HepG2 (cell line): Measurements from ENCODE around the gene C1orf50. TPM values are rescaled to one million over a fixed set of nuclear protein-coding genes. Genes with fewer than 3 reads are reported as not detected.

Experiments
- HES4 ChIP-seq: sonication (generic); formaldehyde crosslinking; IDR thresholded peaks from 2 replicates; pipeline ENCODE4 v1.9.0; 2021; ENCODE audit warnings: mild to moderate bottlenecking, missing genetic modification reagents, borderline replicate concordance
- MAZ ChIP-seq, 2 experiments: sonication (generic) in 1 of 2; formaldehyde crosslinking in 1 of 2; IDR thresholded peaks; 2 replicates each; pipeline versions ENCODE4 v1.5.0 to v1.6.1; 2012 to 2020; ENCODE audit warnings: low read depth in 2 of 2, mild to moderate bottlenecking in 2 of 2, borderline replicate concordance in 1 of 2, improper control_type of control experiment in 1 of 2, low read length in 1 of 2, missing genetic modification reagents in 1 of 2, moderate library complexity in 1 of 2
- NRL ChIP-seq: sonication (generic); formaldehyde crosslinking; IDR thresholded peaks from 2 replicates; pipeline ENCODE4 v1.5.0; 2020; ENCODE audit warnings: missing genetic modification reagents, mild to moderate bottlenecking, moderate library complexity, borderline replicate concordance
- PHF20 ChIP-seq: sonication (generic); formaldehyde crosslinking; IDR thresholded peaks from 2 replicates; pipeline ENCODE4 v1.5.0; 2020; ENCODE audit warnings: mild to moderate bottlenecking, missing genetic modification reagents
- SIN3A ChIP-seq: IDR thresholded peaks from 2 replicates; pipeline ENCODE4 v1.6.1; 2011; ENCODE audit warnings: low read depth, mild to moderate bottlenecking, control low read depth, low read length, borderline replicate concordance
- TCF12 ChIP-seq, 2 experiments: fragments of 450-650 bp in 1 of 2; sonication (generic) in 1 of 2; formaldehyde crosslinking in 1 of 2; IDR thresholded peaks; 2 replicates each; pipeline versions ENCODE4 v1.6.1 to v1.8.0; 2017 to 2022; ENCODE audit warnings: antibody characterized with exemption in 1 of 2, mild to moderate bottlenecking in 1 of 2, missing genetic modification reagents in 1 of 2, moderate library complexity in 1 of 2
- YEATS2 ChIP-seq: sonication (generic); formaldehyde crosslinking; IDR thresholded peaks from 2 replicates; pipeline ENCODE4 v1.4.0; 2020; ENCODE audit warnings: missing genetic modification reagents, borderline replicate concordance
- ZNF615 ChIP-seq: sonication (generic); formaldehyde crosslinking; IDR thresholded peaks from 2 replicates; pipeline ENCODE4 v1.5.0; 2020; ENCODE audit warnings: mild to moderate bottlenecking, missing genetic modification reagents, borderline replicate concordance
- ZNF629 ChIP-seq: sonication (generic); formaldehyde crosslinking; conservative IDR thresholded peaks from 2 replicates; pipeline ENCODE4 v1.5.0; 2020; ENCODE audit warnings: missing genetic modification reagents
- ZSCAN9 ChIP-seq: IDR thresholded peaks from 2 replicates; pipeline ENCODE4 v1.6.1; 2016; ENCODE audit warnings: borderline replicate concordance
- polyA plus RNA-seq, 8 experiments: library from polyadenylated mRNA; depleted of rRNA in 3 of 8; stranded (reverse) in 7 of 8; unstranded in 1 of 8; fragments of >200 nt; fragmentation: Illumina TruSeq in 4 of 8; extraction: Trizol in 4 of 8; gene quantifications; 2 replicates each; pipeline versions ENCODE4 v1.2.1 to v1.2.3, GENCODE V29; 2011 to 2016; ENCODE audit warnings: low read depth in 4 of 8, missing spikeins in 1 of 8, mixed read lengths in 1 of 8; ENCODE audit not compliant: insufficient read depth in 1 of 8
- total RNA-seq, 5 experiments: library from RNA; depleted of rRNA; stranded (reverse); fragments of >200 nt; fragmentation: Illumina TruSeq; extraction: Trizol; gene quantifications; 2 replicates each; pipeline ENCODE4 v1.2.3, GENCODE V29; 2016; ENCODE audit warnings: low read depth in 1 of 5
- TF ChIP-seq, protein P1 (sequence below): IDR thresholded peaks from 2 replicates; pipeline ENCODE4 v1.6.1; 2016; ENCODE audit warnings: missing genetic modification reagents, missing compliant biosample characterization
- TF ChIP-seq, protein P2 (sequence below): sonication (generic); formaldehyde crosslinking; IDR thresholded peaks from 2 replicates; pipeline ENCODE4 v1.4.0; 2020; ENCODE audit warnings: missing genetic modification reagents
- TF ChIP-seq, protein P3 (sequence below): sonication (generic); formaldehyde crosslinking; IDR thresholded peaks from 2 replicates; pipeline ENCODE4 v1.4.0; 2020; ENCODE audit warnings: missing genetic modification reagents
- TF ChIP-seq, protein P4 (sequence below): IDR thresholded peaks from 2 replicates; pipeline ENCODE4 v1.6.1; 2016; ENCODE audit warnings: control low read depth
- TF ChIP-seq, protein P5 (sequence below): sonication (generic); formaldehyde crosslinking; conservative IDR thresholded peaks from 2 replicates; pipeline ENCODE4 v1.8.1; 2023; ENCODE audit warnings: missing genetic modification reagents

The C1orf50 gene
- total and polyA plus RNA-seq, 2 of the 13 experiments (the other 11 are each of a cell fraction or from before 2014, with no cell fraction given) = 4.3 to 4.8 TPM

DNA sequence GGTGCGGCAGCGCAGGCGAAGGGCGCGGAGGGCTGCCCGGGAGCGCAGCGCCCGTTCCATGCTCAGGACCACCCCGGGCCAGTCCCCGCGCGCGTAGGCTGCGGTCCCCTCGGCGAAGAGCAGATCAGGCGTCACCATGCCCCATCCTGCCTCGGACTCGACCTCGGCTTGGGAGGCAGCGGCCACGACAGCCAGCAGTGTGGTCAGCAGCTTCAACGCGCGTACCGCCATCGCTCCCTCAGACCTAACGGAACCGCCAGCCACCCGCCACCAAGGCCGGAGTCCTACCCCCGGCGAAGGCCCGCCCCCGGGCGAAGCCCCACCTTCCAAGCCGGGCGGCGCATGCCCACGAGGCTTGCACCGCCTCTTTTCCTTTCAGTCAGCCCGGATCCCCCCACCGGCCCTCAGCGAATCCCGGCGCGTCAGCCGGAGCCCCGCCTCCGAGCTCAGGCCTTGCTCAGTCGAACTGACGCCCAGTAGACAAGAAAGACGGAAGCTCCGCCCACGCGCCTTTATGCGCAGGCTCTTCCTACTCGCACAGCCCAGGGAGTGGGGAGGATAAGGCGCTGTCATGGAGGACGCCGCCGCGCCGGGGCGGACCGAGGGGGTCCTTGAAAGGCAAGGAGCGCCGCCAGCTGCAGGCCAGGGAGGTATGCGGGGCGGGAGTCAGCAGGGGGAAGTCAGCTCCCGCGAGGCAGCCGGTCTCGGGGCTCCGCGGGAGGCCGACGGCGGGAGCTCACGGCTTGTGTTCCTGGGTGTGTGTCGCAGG, at the start of gene C1orf50, which contains the start of gene P3H1 (continued):
- TF ChIP-seq, protein P1, sequence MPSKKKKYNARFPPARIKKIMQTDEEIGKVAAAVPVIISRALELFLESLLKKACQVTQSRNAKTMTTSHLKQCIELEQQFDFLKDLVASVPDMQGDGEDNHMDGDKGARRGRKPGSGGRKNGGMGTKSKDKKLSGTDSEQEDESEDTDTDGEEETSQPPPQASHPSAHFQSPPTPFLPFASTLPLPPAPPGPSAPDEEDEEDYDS (CRISPR knock-in tag) = peak; percentile 95
- TF ChIP-seq SIN3A (peak; percentile 74; the same call in 1 of the 2 replicates), YEATS2 (peak; percentile 10; the same call in 1 of the 2 replicates), ZNF629 (peak; percentile 47; the same call in 1 of the 2 replicates), PHF20 (CRISPR knock-in tag) (peak; percentile 64; the same call in 1 of the 2 replicates), HES4 (CRISPR knock-in tag) (peak; percentile 37; the same call in 1 of the 2 replicates), TCF12 (IDR thresholded peaks at IDR 0.05) (no peak), TCF12 (CRISPR knock-in tag; IDR thresholded peaks at IDR 0.05) (0 out of 2 replicates have a peak, but pooled peaks have one; percentile 7), ZNF615 (no peak), NRL (CRISPR knock-in tag) (peak; percentile 83; the same call in 1 of the 2 replicates), MAZ (IDR thresholded peaks at IDR 0.05; ENCODE audit: borderline replicate concordance, low read depth, low read length) (peak; percentile 52; the same call in 1 of the 2 replicates), MAZ (CRISPR knock-in tag; IDR thresholded peaks at IDR 0.05; ENCODE audit: low read depth) (no peak; the same call in 1 of the 2 replicates), ZSCAN9 (CRISPR knock-in tag) (peak; percentile 75)
- TF ChIP-seq, protein P2, sequence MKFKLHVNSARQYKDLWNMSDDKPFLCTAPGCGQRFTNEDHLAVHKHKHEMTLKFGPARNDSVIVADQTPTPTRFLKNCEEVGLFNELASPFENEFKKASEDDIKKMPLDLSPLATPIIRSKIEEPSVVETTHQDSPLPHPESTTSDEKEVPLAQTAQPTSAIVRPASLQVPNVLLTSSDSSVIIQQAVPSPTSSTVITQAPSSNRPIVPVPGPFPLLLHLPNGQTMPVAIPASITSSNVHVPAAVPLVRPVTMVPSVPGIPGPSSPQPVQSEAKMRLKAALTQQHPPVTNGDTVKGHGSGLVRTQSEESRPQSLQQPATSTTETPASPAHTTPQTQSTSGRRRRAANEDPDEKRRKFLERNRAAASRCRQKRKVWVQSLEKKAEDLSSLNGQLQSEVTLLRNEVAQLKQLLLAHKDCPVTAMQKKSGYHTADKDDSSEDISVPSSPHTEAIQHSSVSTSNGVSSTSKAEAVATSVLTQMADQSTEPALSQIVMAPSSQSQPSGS (CRISPR knock-in tag) = peak; percentile 24; the same call in 1 of the 2 replicates
- TF ChIP-seq, protein P3, sequence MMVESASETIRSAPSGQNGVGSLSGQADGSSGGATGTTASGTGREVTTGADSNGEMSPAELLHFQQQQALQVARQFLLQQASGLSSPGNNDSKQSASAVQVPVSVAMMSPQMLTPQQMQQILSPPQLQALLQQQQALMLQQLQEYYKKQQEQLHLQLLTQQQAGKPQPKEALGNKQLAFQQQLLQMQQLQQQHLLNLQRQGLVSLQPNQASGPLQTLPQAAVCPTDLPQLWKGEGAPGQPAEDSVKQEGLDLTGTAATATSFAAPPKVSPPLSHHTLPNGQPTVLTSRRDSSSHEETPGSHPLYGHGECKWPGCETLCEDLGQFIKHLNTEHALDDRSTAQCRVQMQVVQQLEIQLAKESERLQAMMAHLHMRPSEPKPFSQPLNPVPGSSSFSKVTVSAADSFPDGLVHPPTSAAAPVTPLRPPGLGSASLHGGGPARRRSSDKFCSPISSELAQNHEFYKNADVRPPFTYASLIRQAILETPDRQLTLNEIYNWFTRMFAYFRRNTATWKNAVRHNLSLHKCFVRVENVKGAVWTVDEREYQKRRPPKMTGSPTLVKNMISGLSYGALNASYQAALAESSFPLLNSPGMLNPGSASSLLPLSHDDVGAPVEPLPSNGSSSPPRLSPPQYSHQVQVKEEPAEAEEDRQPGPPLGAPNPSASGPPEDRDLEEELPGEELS = peak; percentile 10; the same call in 1 of the 2 replicates
- TF ChIP-seq, protein P4, sequence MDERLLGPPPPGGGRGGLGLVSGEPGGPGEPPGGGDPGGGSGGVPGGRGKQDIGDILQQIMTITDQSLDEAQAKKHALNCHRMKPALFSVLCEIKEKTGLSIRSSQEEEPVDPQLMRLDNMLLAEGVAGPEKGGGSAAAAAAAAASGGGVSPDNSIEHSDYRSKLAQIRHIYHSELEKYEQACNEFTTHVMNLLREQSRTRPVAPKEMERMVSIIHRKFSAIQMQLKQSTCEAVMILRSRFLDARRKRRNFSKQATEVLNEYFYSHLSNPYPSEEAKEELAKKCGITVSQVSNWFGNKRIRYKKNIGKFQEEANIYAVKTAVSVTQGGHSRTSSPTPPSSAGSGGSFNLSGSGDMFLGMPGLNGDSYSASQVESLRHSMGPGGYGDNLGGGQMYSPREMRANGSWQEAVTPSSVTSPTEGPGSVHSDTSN (CRISPR knock-in tag) = no peak
- TF ChIP-seq, protein P5, sequence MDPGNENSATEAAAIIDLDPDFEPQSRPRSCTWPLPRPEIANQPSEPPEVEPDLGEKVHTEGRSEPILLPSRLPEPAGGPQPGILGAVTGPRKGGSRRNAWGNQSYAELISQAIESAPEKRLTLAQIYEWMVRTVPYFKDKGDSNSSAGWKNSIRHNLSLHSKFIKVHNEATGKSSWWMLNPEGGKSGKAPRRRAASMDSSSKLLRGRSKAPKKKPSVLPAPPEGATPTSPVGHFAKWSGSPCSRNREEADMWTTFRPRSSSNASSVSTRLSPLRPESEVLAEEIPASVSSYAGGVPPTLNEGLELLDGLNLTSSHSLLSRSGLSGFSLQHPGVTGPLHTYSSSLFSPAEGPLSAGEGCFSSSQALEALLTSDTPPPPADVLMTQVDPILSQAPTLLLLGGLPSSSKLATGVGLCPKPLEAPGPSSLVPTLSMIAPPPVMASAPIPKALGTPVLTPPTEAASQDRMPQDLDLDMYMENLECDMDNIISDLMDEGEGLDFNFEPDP (CRISPR knock-in tag) = no peak
